Natural killer cell (primary cell): ENCODE results near the gene CHST15. TPM values are rescaled to one million over a fixed set of nuclear protein-coding genes. Genes with fewer than 3 reads are reported as not detected.
"Not testable (repeated sequence)": the region's sequence is repeated elsewhere in the genome, so short reads cannot be mapped to it uniquely, and the experiment has no call there.

Experiments
- ATAC-seq, 3 donors: fragments of 150-1000 bp in 2 of 3; fragments of 200-7000 bp in 1 of 3; cut with Tn5 transposase; 1 replicate in 1 of 3; 2 replicates in 2 of 3; pipeline ENCODE4 v1.10.0; 2021; ENCODE audit warnings: mild to moderate bottlenecking in 2 of 3, moderate library complexity in 2 of 3
- DNase-seq, 2 donors: peaks; one replicate each; pipeline versions ENCODE4 v3.0.0 to v3.0.0-alpha.2; 2013 to 2021; ENCODE audit warnings: mixed read lengths in 1 of 2
- H3K27ac ChIP-seq: one replicate; pipeline ENCODE4 v1.5.1; 2013; ENCODE audit warnings: mild to moderate bottlenecking, low read length
- H3K27me3 ChIP-seq: one replicate; pipeline ENCODE4 v1.6.1; 2013; ENCODE audit warnings: low read length; ENCODE audit not compliant: control insufficient read depth, insufficient read depth
- H3K36me3 ChIP-seq: one replicate; pipeline ENCODE4 v1.6.1; 2013; ENCODE audit warnings: low read length; ENCODE audit not compliant: control insufficient read depth, insufficient read depth
- H3K4me1 ChIP-seq: one replicate; pipeline ENCODE4 v1.6.1; 2013; ENCODE audit warnings: low read length; ENCODE audit not compliant: control insufficient read depth, insufficient read depth
- H3K4me3 ChIP-seq: one replicate; pipeline ENCODE4 v1.5.1; 2013; ENCODE audit warnings: low read length
- H3K9me3 ChIP-seq: one replicate; pipeline ENCODE4 v1.6.1; 2013; ENCODE audit warnings: low read length; ENCODE audit not compliant: control insufficient read depth, insufficient read depth
- H3K27ac Mint-ChIP-seq, 2 donors: one replicate each; pipeline ENCODE4 v1.8.0; 2022; ENCODE audit warnings: mild to moderate bottlenecking in 2 of 2, mixed read lengths in 2 of 2, moderate library complexity in 1 of 2
- H3K27me3 Mint-ChIP-seq, 2 donors: one replicate each; pipeline ENCODE4 v1.8.0; 2022; ENCODE audit warnings: low read depth in 2 of 2, mixed read lengths in 2 of 2
- H3K36me3 Mint-ChIP-seq: one replicate; pipeline ENCODE4 v1.8.0; 2022; ENCODE audit warnings: mixed read lengths
- H3K4me1 Mint-ChIP-seq, 2 donors: one replicate each; pipeline ENCODE4 v1.8.0; 2022; ENCODE audit warnings: mixed read lengths in 2 of 2
- H3K4me3 Mint-ChIP-seq: one replicate; pipeline ENCODE4 v1.8.0; 2022; ENCODE audit warnings: mild to moderate bottlenecking, moderate library complexity, mixed read lengths
- H3K9me3 Mint-ChIP-seq, 2 donors: one replicate each; pipeline ENCODE4 v1.8.0; 2022; ENCODE audit warnings: mixed read lengths in 2 of 2
- WGBS: methylation state at CpG from one replicate; pipeline ENCODE4 v1.1.7; 2013; ENCODE audit warnings: missing lambda C conversion rate; ENCODE audit not compliant: insufficient coverage; 5-methylcytosine and 5-hydroxymethylcytosine counted together
- intact Hi-C: fragments of 100-400 bp; cut with micrococcal nuclease; formaldehyde crosslinking; loops from one replicate; pipeline ENCODE4 v1.14.2; 2022
- total RNA-seq, 4 donors: library from RNA; stranded (reverse); fragments of 120-200 nt in 1 of 4; gene quantifications; one replicate each; pipeline versions ENCODE4 v1.2.3 to v1.2.4, GENCODE V29; 2013 to 2022
- TF ChIP-seq, protein P1 (sequence below): fragments of 200-600 bp; IDR thresholded peaks from one replicate; pipeline ENCODE4 v1.8.0; 2022; ENCODE audit warnings: antibody characterized with exemption

The CHST15 gene
- total RNA-seq, 3 donors from 2014 or later (not counting 1 experiment from before 2014, with no cell fraction given): 1.9 to 11.9 (median 8.7) TPM

DNA sequence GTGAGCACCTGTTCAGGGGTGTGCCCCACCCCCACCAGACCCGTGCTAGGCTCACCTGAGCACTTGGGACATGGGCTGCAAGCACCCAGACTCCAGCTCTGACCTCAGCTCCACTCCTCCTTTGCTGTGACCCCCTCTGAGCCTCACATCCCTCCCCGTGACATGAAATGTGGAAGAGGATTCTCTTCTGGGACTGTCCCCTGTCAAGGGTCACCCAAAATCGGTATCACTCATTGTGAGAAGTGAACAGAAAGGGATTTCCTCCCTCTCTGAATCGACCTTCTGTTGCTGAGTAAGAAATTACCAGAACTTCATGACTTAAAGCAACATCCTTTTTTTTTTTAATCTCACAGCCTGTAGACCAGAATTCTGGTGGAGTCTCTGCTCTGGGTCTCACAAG is 6.2 kb upstream of the CHST15 start:
- intact Hi-C loops: no loop called here
- no peaks in the 10 kb centered on the region for H3K9me3 ChIP-seq
- H3K4me3 ChIP-seq: no peak overlapping the region
- peaks cover 8% of the 10 kb centered on the region for H3K4me1 ChIP-seq
- Mint-ChIP-seq H3K4me3 (no peak overlapping the region), H3K9me3 (no peaks in the 10 kb centered on the region), H3K27me3 (peaks cover 21 to 32% of the 10 kb centered on the region in 2 donors), H3K27ac (no peak overlapping the region), H3K36me3 (no peaks in the 10 kb centered on the region), H3K4me1 (no peaks in the 10 kb centered on the region)
- 54% methylated on average over 4 of the region's 4 CpGs for WGBS
- H3K27me3 ChIP-seq: peaks cover 3% of the 10 kb centered on the region
- no peak overlapping the region for H3K27ac ChIP-seq
- ATAC-seq: no peak
- H3K36me3 ChIP-seq: no peaks in the 10 kb centered on the region
- TF ChIP-seq, protein P1, sequence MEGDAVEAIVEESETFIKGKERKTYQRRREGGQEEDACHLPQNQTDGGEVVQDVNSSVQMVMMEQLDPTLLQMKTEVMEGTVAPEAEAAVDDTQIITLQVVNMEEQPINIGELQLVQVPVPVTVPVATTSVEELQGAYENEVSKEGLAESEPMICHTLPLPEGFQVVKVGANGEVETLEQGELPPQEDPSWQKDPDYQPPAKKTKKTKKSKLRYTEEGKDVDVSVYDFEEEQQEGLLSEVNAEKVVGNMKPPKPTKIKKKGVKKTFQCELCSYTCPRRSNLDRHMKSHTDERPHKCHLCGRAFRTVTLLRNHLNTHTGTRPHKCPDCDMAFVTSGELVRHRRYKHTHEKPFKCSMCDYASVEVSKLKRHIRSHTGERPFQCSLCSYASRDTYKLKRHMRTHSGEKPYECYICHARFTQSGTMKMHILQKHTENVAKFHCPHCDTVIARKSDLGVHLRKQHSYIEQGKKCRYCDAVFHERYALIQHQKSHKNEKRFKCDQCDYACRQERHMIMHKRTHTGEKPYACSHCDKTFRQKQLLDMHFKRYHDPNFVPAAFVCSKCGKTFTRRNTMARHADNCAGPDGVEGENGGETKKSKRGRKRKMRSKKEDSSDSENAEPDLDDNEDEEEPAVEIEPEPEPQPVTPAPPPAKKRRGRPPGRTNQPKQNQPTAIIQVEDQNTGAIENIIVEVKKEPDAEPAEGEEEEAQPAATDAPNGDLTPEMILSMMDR: no peak
- DNase-seq: no peak

DNA sequence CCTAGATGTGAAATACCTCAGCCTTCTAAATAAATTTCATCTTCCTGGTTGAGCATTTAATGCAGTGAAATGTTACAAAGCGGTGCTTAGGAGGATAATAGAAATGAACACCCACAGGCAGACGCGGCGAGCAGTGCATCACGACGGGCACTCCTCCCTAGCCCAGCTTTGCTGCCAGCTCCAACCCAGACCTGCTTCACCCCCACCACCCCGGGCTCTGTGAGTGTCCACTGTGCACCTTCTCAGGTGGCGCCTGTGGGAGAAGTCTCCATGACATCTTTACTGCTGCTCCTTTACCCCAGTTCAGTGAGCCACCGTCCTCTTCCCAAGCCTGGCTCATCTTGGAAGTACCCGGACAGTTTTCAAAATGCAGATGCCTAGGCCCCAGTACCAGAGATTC is 5.2 kb upstream of the CHST15 start:
- Histone ChIP-seq H3K27ac (no peak overlapping the region), H3K27me3 (peaks cover 9% of the 10 kb centered on the region), H3K36me3 (no peaks in the 10 kb centered on the region), H3K4me1 (peaks cover 14% of the 10 kb centered on the region), H3K9me3 (no peaks in the 10 kb centered on the region), H3K4me3 (no peak overlapping the region)
- no peak overlapping the region for H3K4me3 Mint-ChIP-seq
- intact Hi-C loops: no loop called here
- 96% methylated on average over 10 of the region's 10 CpGs for WGBS
- H3K36me3 Mint-ChIP-seq: no peaks in the 10 kb centered on the region
- ATAC-seq (no peak), DNase-seq (no peak)
- no peaks in the 10 kb centered on the region for H3K9me3 Mint-ChIP-seq
- no peaks in the 10 kb centered on the region for H3K4me1 Mint-ChIP-seq
- TF ChIP-seq, protein P1: no peak
- no peak overlapping the region for H3K27ac Mint-ChIP-seq
- H3K27me3 Mint-ChIP-seq: peaks cover 24 to 38% of the 10 kb centered on the region in 2 donors

DNA sequence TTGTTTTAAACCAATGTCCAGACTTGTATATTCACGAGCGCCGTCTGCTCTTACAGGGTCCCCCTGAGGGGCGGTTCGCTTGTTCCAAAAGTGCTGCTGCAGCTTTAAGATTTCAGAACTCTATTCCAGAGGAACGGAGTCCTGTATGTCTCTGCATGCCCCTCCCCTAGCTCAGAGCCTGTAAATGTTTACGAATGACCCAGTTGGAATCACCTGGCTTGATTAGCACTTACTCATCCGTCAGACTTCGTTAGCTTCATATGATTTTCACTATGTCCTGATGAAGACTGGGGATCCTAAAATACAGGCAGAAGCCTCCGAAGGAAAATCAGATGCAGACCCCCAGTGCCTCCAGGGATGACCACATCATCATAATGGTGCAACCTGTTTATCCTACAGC is 4.5 kb upstream of the CHST15 start:
- DNase-seq (no peak), ATAC-seq (no peak)
- Histone ChIP-seq H3K4me3 (no peak overlapping the region), H3K9me3 (no peaks in the 10 kb centered on the region), H3K36me3 (no peaks in the 10 kb centered on the region), H3K27me3 (peaks cover 10% of the 10 kb centered on the region), H3K27ac (no peak overlapping the region), H3K4me1 (peaks cover 18% of the 10 kb centered on the region)
- no peak overlapping the region for H3K4me3 Mint-ChIP-seq
- intact Hi-C loops: no loop called here
- TF ChIP-seq, protein P1: no peak
- H3K9me3 Mint-ChIP-seq: no peaks in the 10 kb centered on the region
- peaks cover 24 to 38% of the 10 kb centered on the region in 2 donors for H3K27me3 Mint-ChIP-seq
- no peaks in the 10 kb centered on the region for H3K4me1 Mint-ChIP-seq
- no peaks in the 10 kb centered on the region for H3K36me3 Mint-ChIP-seq
- 83% methylated on average over 10 of the region's 10 CpGs for WGBS
- no peak overlapping the region for H3K27ac Mint-ChIP-seq

DNA sequence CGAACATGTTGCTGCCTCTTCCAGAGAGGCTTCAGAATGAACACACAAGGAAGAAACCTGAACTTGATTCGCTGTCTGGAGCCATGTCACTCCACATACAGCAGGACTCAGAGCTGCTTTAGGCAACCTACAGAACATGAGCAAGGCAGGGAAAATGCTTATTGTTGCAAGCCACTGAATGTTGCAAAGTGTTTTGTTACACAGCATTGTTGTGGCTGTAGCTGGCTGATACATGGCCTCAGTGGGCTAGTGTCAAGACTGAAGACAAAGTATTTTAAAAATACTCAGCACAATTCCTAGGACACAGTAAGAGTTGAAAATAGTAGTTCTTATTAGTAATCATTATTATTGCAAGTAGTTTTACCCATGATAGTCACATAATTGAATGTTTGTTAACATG is 3.1 kb upstream of the CHST15 start:
- Mint-ChIP-seq H3K4me1 (no peaks in the 10 kb centered on the region), H3K9me3 (no peaks in the 10 kb centered on the region), H3K27me3 (peaks cover 26 to 38% of the 10 kb centered on the region in 2 donors), H3K27ac (no peak overlapping the region), H3K36me3 (no peaks in the 10 kb centered on the region), H3K4me3 (no peak overlapping the region)
- Histone ChIP-seq H3K4me1 (peaks cover 23% of the 10 kb centered on the region), H3K4me3 (no peak overlapping the region), H3K27me3 (peaks cover 14% of the 10 kb centered on the region), H3K27ac (no peak overlapping the region), H3K9me3 (no peaks in the 10 kb centered on the region), H3K36me3 (no peaks in the 10 kb centered on the region)
- intact Hi-C loops: no loop called here
- DNase-seq: no peak
- TF ChIP-seq, protein P1: no peak
- WGBS: 91% methylated on average over 2 of the region's 2 CpGs
- ATAC-seq: no peak

DNA sequence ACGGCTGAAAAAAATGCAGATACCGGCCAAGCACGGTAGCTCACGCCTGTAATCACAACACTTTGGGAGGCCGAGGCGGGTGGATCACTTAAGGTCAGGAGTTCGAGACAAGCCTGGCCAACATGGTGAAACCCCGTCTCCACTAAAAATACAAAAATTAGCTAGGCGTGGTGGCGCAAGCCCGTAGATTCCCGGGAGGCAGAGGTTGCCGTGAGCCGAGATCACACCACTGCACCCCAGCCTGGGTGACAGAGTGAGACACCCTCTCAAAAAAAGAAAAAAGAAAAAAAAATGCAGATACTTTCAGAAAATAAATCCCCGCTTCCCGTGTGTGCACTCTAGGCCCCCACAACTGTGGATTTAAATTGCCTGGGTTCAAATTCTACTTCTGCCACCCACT is 2.4 kb upstream of the CHST15 start:
- 84% methylated on average over 16 of the region's 16 CpGs for WGBS
- DNase-seq, ATAC-seq, H3K36me3 Mint-ChIP-seq, H3K27ac ChIP-seq, H3K9me3 ChIP-seq, H3K36me3 ChIP-seq, H3K27ac Mint-ChIP-seq, H3K4me3 ChIP-seq, H3K9me3 Mint-ChIP-seq, intact Hi-C loops, H3K4me3 Mint-ChIP-seq, H3K4me1 Mint-ChIP-seq: not testable (repeated sequence)
- Histone ChIP-seq H3K27me3 (peaks cover 18% of the 10 kb centered on the region), H3K4me1 (peaks cover 25% of the 10 kb centered on the region)
- peaks cover 31 to 45% of the 10 kb centered on the region in 2 donors for H3K27me3 Mint-ChIP-seq
